Heart left ventricle (tissue), 16 donors: Measurements from ENCODE around the gene LEUTX. TPM values are rescaled to one million over a fixed set of nuclear protein-coding genes. Genes with fewer than 3 reads are reported as not detected.

Experiments used
- ATAC-seq, 4 donors: fragments of 200-7000 bp; cut with Tn5 transposase; one replicate each; pipeline ENCODE4 v1.9.1; 2020 to 2022; ENCODE audit warnings: moderate library complexity in 4 of 4, mild to moderate bottlenecking in 3 of 4, moderate number of reproducible peaks in 1 of 4
- DNase-seq, 5 donors: peaks; one replicate each; pipeline ENCODE4 v3.0.0-alpha.2; 2020
- H3K27ac ChIP-seq, 12 donors: fragments of 200-600 bp; sonication (generic) in 4 of 12; one replicate each; pipeline versions ENCODE4 v1.5.0 to v1.8.0; 2016 to 2022; ENCODE audit warnings: mild to moderate bottlenecking in 2 of 12
- H3K27me3 ChIP-seq, 9 donors: fragments of 200-600 bp; sonication (generic) in 2 of 9; one replicate each; pipeline versions ENCODE4 v1.5.1 to v1.8.0; 2016 to 2022; ENCODE audit warnings: mild to moderate bottlenecking in 3 of 9
- H3K36me3 ChIP-seq, 9 donors: fragments of 200-600 bp; sonication (generic) in 2 of 9; one replicate each; pipeline versions ENCODE4 v1.5.0 to v1.8.0; 2018 to 2022; ENCODE audit warnings: mild to moderate bottlenecking in 2 of 9
- H3K4me1 ChIP-seq, 12 donors: fragments of 200-600 bp; sonication (generic) in 4 of 12; one replicate each; pipeline versions ENCODE4 v1.5.0 to v1.8.0; 2016 to 2022; ENCODE audit warnings: mild to moderate bottlenecking in 3 of 12
- H3K4me3 ChIP-seq, 12 donors: fragments of 200-600 bp; sonication (generic) in 4 of 12; one replicate each; pipeline versions ENCODE4 v1.5.0 to v1.8.0; 2017 to 2022; ENCODE audit warnings: mild to moderate bottlenecking in 9 of 12, moderate library complexity in 4 of 12
- H3K9me3 ChIP-seq, 12 donors: fragments of 200-600 bp; sonication (generic) in 4 of 12; one replicate each; pipeline versions ENCODE4 v1.5.0 to v1.8.0; 2016 to 2022; ENCODE audit warnings: mild to moderate bottlenecking in 1 of 12
- POLR2A ChIP-seq, 2 donors: fragments of 450-650 bp; IDR thresholded peaks; one replicate each; pipeline ENCODE4 v1.6.1; 2017; ENCODE audit warnings: antibody characterized with exemption in 2 of 2, mild to moderate bottlenecking in 2 of 2, moderate library complexity in 2 of 2
- WGBS, 4 donors: extraction: QIAGEN DNeasy Blood & Tissue Kit in 2 of 4; methylation state at CpG; one replicate each; pipeline versions ENCODE4 v1.1.5 to v1.1.7; 2013 to 2018; 5-methylcytosine and 5-hydroxymethylcytosine counted together
- intact Hi-C, 10 donors: fragments of 100-400 bp; cut with DNase I; formaldehyde crosslinking; loops; one replicate each; pipeline versions ENCODE4 v1.11.1 to v1.14.2; 2022
- microRNA-seq, 4 donors: library from miRNA; unstranded; fragments of <30 nt; microRNA quantifications; one replicate each; pipeline versions ENCODE4 to v1.2.0, GENCODE V29; 2017 to 2020
- polyA plus RNA-seq, 2 donors: library from polyadenylated mRNA; stranded (reverse); fragments of 200-250 nt; gene quantifications; one replicate each; pipeline ENCODE4 v1.2.3, GENCODE V29; 2013
- total RNA-seq, 9 donors: library from RNA; depleted of rRNA in 2 of 9; stranded (reverse); fragments of >200 nt in 2 of 9; fragmentation: NEBNext Ultra II Directional in 3 of 9; extraction: Animal tissue kit (Norgen Biotek cat#: 25700) in 3 of 9; gene quantifications; one replicate each; pipeline versions ENCODE4 v1.1.0 to v1.2.4, GENCODE V29; 2016 to 2023
- TF ChIP-seq, protein P1 (sequence below), 12 donors: fragments of 200-600 bp; sonication (generic) in 4 of 12; IDR thresholded peaks; one replicate each; pipeline versions ENCODE4 v1.5.0 to v1.8.0; 2018 to 2022; ENCODE audit warnings: antibody characterized with exemption in 12 of 12, mild to moderate bottlenecking in 5 of 12
- donor health status: ischemic (EF 13 %, LVEDD 7.1; RV severe dilation, severe dysfunction).
- donor health status: healthy with polysubstance abuse.
- donor health status: DM: no; HTN: yes; CAD: no.
- donor health status: DM: no; HTN: no; CAD: no.
- donor health status: ischemic (EF 25% LVEDD 6.9; RV normal size, moderate dysfunction).
- donor health status: ischemic (EF 25% LVEDD 5.7; RV mildly dilated, moderate dysfunction).
- donor health status: healthy.
- donor health status: DM: yes; HTN: yes; CAD: no.
- donor health status: ischemic (EF 35%, LVEDD 5.7; RV mildly dilated, moderate dysfunction).
- donor health status: nonischemic (EF 11% LVEDD 7.7; RV severe dilation, severe dysfunction).
- donor health status: DM: yes; HTN: yes; CAD: no.
- donor health status: PGD.
- donor health status: ischemic (EF 29% LVEDD 5.4; RV normal size, mild dysfunction).
- donor health status: nonischemic (EF 23%, LVEDD 6.1; RV moderate dilation, normal function).

Gene LEUTX
- total and polyA plus RNA-seq, 11 donors = not detected

GRCh38 chr19:39833160-39833463 lies 54.5 kb downstream of the LEUTX start:
- Histone ChIP-seq H3K4me3 (peak overlapping the region; percentile 65 to 99 (median 83)), H3K27ac (peak overlapping the region; percentile 76 to 97 (median 90)), H3K9me3 (no peaks in the 10 kb centered on the region), H3K36me3 (peaks cover 0 to 75% (median 70%) of the 10 kb centered on the region in 9 donors), H3K4me1 (peaks cover 5 to 26% (median 21%) of the 10 kb centered on the region in 12 donors), H3K27me3 (no peaks in the 10 kb centered on the region)
- no peak for TF ChIP-seq POLR2A (IDR thresholded peaks at IDR 0.05)
- TF ChIP-seq, protein P1, sequence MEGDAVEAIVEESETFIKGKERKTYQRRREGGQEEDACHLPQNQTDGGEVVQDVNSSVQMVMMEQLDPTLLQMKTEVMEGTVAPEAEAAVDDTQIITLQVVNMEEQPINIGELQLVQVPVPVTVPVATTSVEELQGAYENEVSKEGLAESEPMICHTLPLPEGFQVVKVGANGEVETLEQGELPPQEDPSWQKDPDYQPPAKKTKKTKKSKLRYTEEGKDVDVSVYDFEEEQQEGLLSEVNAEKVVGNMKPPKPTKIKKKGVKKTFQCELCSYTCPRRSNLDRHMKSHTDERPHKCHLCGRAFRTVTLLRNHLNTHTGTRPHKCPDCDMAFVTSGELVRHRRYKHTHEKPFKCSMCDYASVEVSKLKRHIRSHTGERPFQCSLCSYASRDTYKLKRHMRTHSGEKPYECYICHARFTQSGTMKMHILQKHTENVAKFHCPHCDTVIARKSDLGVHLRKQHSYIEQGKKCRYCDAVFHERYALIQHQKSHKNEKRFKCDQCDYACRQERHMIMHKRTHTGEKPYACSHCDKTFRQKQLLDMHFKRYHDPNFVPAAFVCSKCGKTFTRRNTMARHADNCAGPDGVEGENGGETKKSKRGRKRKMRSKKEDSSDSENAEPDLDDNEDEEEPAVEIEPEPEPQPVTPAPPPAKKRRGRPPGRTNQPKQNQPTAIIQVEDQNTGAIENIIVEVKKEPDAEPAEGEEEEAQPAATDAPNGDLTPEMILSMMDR (IDR thresholded peaks at IDR 0.05) = no peak
- ATAC-seq (no peak), DNase-seq (no peak)
- intact Hi-C loops = no loop called here
- WGBS, 4 donors = 0 to 1% (median 1%) methylated on average over 13 to 24 of the region's 24 CpGs

DNA sequence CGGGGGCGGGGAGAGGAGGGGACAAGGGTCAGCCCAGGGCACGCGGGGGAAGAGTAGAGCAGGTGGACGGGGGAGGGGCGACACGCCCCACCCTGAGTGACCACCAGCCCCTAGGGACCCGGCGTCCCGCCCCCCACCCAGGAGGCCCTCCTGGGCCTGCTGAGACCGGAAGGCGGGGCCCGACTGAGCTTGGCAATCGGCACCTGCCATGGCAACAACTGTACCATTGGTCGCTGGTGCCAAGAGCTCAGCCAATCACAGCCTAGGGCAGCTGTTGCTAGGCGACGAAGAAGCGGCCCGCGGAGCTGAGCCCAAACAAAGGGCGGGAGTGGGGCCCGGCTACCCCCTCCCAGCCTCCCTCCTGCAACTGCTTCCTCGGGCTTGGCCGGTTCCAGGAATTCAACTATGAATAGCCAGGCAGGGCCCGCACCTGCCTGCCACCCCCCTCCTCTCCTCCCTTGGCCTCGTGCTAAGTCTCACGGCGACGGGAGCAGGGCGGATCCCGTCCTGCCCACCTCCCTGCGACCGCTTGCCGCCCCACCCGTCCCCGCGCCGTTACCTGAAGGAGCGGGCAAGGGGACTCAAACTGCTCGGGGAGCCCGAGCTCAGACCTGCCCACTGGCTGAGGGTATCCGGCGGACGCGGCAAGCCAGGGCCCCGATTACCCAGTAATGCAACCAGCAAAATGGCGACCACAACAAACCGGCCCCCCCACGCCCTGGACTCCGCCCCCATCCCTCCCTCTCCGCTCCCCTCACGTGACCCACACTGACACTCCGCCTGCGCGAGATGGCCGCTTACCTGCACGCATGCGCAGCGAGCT lies 55.0 kb downstream of the LEUTX start, which contains the start of gene DYRK1B:
DYRK1B (minus strand) TSS at position 699 of the 823 bp plus-strand sequence. CDS start 2,295 bp downstream, outside the sequence.
- Histone ChIP-seq H3K4me3 (peak within 1 kb of the TSS; percentile 65 to 99 (median 83)), H3K9me3 (no peaks in the 10 kb centered on the region), H3K4me1 (peaks cover 5 to 25% (median 20%) of the 10 kb centered on the region in 12 donors), H3K36me3 (peaks cover 0 to 75% (median 70%) of the 10 kb centered on the region in 9 donors), H3K27ac (peak within 1 kb of the TSS; percentile 76 to 97 (median 90)), H3K27me3 (no peaks in the 10 kb centered on the region)
- intact Hi-C loops = loop anchor here in 1 of 10 donors (1.0 kb wide), 1 partner anchor 13 kb away; the partner anchor contains the start of gene FBL
- ATAC-seq = peak; percentile 92 to 95 (median 95)
- peak in 1 of 2 donors; percentile 52 for TF ChIP-seq POLR2A (IDR thresholded peaks at IDR 0.05)
- TF ChIP-seq, protein P1 (IDR thresholded peaks at IDR 0.05) = no peak
- DNase-seq = peak; percentile 98 to 99 (median 99)
- WGBS, 4 donors = 0 to 1% (median 0%) methylated on average over 8 to 59 of the region's 59 CpGs

- TF ChIP-seq POLR2A (IDR thresholded peaks at IDR 0.05) = no peak
- TF ChIP-seq, protein P1 (IDR thresholded peaks at IDR 0.05) = no peak
- Histone ChIP-seq H3K27ac (peak overlapping the region; percentile 57 to 97 (median 88)), H3K9me3 (no peaks in the 10 kb centered on the region), H3K36me3 (peaks cover 0 to 75% (median 70%) of the 10 kb centered on the region in 9 donors), H3K4me3 (peak overlapping the region in 11 of 12 donors; percentile 65 to 99 (median 83)), H3K4me1 (peaks cover 5 to 25% (median 19%) of the 10 kb centered on the region in 12 donors), H3K27me3 (no peaks in the 10 kb centered on the region)
- WGBS, 4 donors = 42 to 63% (median 46%) methylated on average over 13 to 19 of the region's 19 CpGs
- intact Hi-C loops = loop anchor here in 1 of 10 donors (1.0 kb wide), 1 partner anchor 12 kb away; the partner anchor contains the start of gene FBL
- ATAC-seq = no peak
- DNase-seq = no peak
Observed at GRCh38 chr19:39834287-39834841, 55.7 kb downstream of the LEUTX start.

Small RNAs within 50 kb of the gene (microRNA-seq; reads per million reads assigned to microRNA genes)
- 0 reads per million in 4 donors for gene MIR6719

Other genes starting within 250 kb of the LEUTX start
- 1 to 10 TPM; 1.1 to 5.1 (median 2.9) TPM for gene EID2B, start 246.0 kb upstream of the LEUTX start, total RNA-seq
- 1 to 10 TPM; 1.4 to 2.2 TPM for gene EID2B, start 246.0 kb upstream of the LEUTX start, polyA plus RNA-seq
- gene EID2, start 238.7 kb upstream of the LEUTX start, total RNA-seq = 10 to 100 TPM in 7 of 9 donors, 1 to 10 TPM in 2; 7.1 to 14.6 (median 12.6) TPM
- 10 to 100 TPM; 12.9 to 16.5 TPM for gene EID2, start 238.7 kb upstream of the LEUTX start, polyA plus RNA-seq
- not detected for gene LGALS13, start 176.3 kb upstream of the LEUTX start, total RNA-seq
- gene LGALS13, start 176.3 kb upstream of the LEUTX start, polyA plus RNA-seq = not detected
- gene LGALS16, start 122.9 kb upstream of the LEUTX start, total RNA-seq = not detected
- gene LGALS16, start 122.9 kb upstream of the LEUTX start, polyA plus RNA-seq = not detected
- gene LGALS14, start 74.4 kb upstream of the LEUTX start, total RNA-seq = not detected
- gene LGALS14, start 74.4 kb upstream of the LEUTX start, polyA plus RNA-seq = not detected
- 1 to 10 TPM in 2 of 9 donors, not detected in 7; 1.2 to 8.2 TPM for gene CLC, start 40.8 kb upstream of the LEUTX start, total RNA-seq
- gene CLC, start 40.8 kb upstream of the LEUTX start, polyA plus RNA-seq = under 1 TPM in 1 of 2 donors, not detected in 1; 0.15 TPM
- gene DYRK1B, start 55.3 kb downstream of the LEUTX start, total RNA-seq = 10 to 100 TPM; 12.8 to 49.1 (median 28.7) TPM
- gene DYRK1B, start 55.3 kb downstream of the LEUTX start, polyA plus RNA-seq = 10 to 100 TPM; 13.8 to 19.7 TPM
- 10 to 100 TPM; 44.3 to 94.3 (median 70.5) TPM for gene FBL, start 67.5 kb downstream of the LEUTX start, total RNA-seq
- 100 to 1,000 TPM in 1 of 2 donors, 10 to 100 TPM in 1; 72.5 to 169 TPM for gene FBL, start 67.5 kb downstream of the LEUTX start, polyA plus RNA-seq
- 10 to 100 TPM in 3 of 9 donors, 1 to 10 TPM in 5, under 1 TPM in 1; 0.85 to 44.4 (median 6.3) TPM for gene FCGBP, start 155.8 kb downstream of the LEUTX start, total RNA-seq
- gene FCGBP, start 155.8 kb downstream of the LEUTX start, polyA plus RNA-seq = 1 to 10 TPM in 1 of 2 donors, under 1 TPM in 1; 0.76 to 1.2 TPM
- gene PSMC4, start 192.3 kb downstream of the LEUTX start, total RNA-seq = 100 to 1,000 TPM in 1 of 9 donors, 10 to 100 TPM in 8; 58.5 to 112 (median 78.6) TPM
- gene PSMC4, start 192.3 kb downstream of the LEUTX start, polyA plus RNA-seq = 100 to 1,000 TPM in 1 of 2 donors, 10 to 100 TPM in 1; 65.9 to 120 TPM
- 10 to 100 TPM in 3 of 9 donors, 1 to 10 TPM in 6; 4.2 to 14.4 (median 9.2) TPM for gene ZNF546, start 218.2 kb downstream of the LEUTX start, total RNA-seq
- 1 to 10 TPM; 1.4 to 4.5 TPM for gene ZNF546, start 218.2 kb downstream of the LEUTX start, polyA plus RNA-seq